Bronchial epithelial cell (primary cell): ENCODE data around the gene DEFB125. TPM values are rescaled to one million over a fixed set of nuclear protein-coding genes. Genes with fewer than 3 reads are reported as not detected.

ENCODE experiments used
- DNase-seq: peaks from one replicate; pipeline ENCODE4 v3.0.0-alpha.2; 2010; ENCODE audit warnings: low read depth
- FAIRE-seq: peaks from 2 replicates; lab custom pipeline; 2011; peaks lifted over from hg19 to GRCh38; lab: Jason Lieb, UNC
- H3K27me3 ChIP-seq: 2 replicates; pipeline ENCODE4 v1.5.1; 2011; ENCODE audit warnings: low read length; ENCODE audit not compliant: control insufficient read depth, insufficient read depth
- H3K36me3 ChIP-seq: 2 replicates; pipeline ENCODE4 v1.5.1; 2011; ENCODE audit warnings: low read length; ENCODE audit not compliant: control insufficient read depth, insufficient read depth
- H3K4me3 ChIP-seq: 2 replicates; pipeline ENCODE4 v1.5.1; 2011; ENCODE audit warnings: mild to moderate bottlenecking, low read depth, low read length, control low read depth
- total RNA-seq: library from RNA; depleted of rRNA; stranded (reverse); fragments of >200 nt; gene quantifications from 2 replicates; pipeline ENCODE4 v1.2.1, GENCODE V29; 2014
- TF ChIP-seq, protein P1 (sequence below): IDR thresholded peaks from 2 replicates; pipeline ENCODE4 v1.5.1; 2011; ENCODE audit warnings: mild to moderate bottlenecking, moderate library complexity, low read length, control low read depth, inconsistent platforms; ENCODE audit not compliant: insufficient read depth, severe bottlenecking

The DEFB125 gene
- total RNA-seq, 1 donor from 2014 or later, result not detected

DNA sequence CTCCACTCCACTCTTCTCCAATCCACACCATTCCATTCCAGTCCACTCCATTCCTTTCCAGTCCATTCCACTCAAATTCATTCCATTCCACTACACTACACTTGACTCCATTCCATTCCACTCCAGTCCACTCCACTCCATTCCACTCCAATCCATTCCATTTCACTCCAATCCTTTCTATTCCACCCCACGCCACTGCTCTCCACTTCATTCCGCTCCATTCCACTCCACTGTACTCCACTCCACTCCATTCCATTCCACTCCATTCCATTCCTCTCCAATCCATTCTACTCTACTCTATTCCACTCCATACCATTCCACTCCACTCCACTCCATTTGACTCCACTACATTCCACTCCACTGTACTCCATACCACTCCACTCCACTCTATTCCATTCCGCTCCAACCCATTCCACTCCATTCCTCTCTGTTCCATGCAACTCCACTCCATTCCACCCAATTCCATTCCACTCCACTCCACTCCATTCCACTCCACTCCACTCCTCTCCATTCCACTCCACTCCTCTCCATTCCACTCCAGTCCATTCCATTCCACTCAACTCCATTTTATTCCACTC lies 23.4 kb upstream of the DEFB125 start:
- H3K27me3 ChIP-seq, result no peaks in the 10 kb centered on the region
- H3K4me3 ChIP-seq, result no peak overlapping the region
- FAIRE-seq (no peak), DNase-seq (no peak)
- no peaks in the 10 kb centered on the region for H3K36me3 ChIP-seq
- TF ChIP-seq, protein P1, sequence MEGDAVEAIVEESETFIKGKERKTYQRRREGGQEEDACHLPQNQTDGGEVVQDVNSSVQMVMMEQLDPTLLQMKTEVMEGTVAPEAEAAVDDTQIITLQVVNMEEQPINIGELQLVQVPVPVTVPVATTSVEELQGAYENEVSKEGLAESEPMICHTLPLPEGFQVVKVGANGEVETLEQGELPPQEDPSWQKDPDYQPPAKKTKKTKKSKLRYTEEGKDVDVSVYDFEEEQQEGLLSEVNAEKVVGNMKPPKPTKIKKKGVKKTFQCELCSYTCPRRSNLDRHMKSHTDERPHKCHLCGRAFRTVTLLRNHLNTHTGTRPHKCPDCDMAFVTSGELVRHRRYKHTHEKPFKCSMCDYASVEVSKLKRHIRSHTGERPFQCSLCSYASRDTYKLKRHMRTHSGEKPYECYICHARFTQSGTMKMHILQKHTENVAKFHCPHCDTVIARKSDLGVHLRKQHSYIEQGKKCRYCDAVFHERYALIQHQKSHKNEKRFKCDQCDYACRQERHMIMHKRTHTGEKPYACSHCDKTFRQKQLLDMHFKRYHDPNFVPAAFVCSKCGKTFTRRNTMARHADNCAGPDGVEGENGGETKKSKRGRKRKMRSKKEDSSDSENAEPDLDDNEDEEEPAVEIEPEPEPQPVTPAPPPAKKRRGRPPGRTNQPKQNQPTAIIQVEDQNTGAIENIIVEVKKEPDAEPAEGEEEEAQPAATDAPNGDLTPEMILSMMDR, result no peak

GRCh38 chr20:64766-65322 lies 22.6 kb upstream of the DEFB125 start:
- H3K4me3 ChIP-seq, result no peak overlapping the region
- DNase-seq, result no peak
- no peak for FAIRE-seq

DNA sequence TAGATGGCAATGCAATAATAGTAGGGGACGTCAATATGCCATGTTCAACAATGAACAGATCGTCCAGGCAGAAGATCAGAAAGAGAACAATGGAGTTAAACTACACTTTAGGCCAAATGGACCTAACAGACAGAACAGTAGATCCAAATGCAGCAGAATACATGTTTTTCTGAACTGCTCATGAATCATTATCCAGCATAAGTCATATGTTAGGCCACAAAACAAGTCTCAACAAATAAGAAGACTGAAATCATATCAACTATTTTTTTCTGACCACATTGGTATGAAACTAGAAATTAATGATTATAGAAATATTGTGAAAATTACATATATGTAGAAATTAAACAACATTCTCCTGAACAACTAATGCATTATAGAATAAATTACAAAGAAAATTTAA lies 10.2 kb upstream of the DEFB125 start:
- no peak for FAIRE-seq
- Histone ChIP-seq H3K27me3 (no peaks in the 10 kb centered on the region), H3K36me3 (no peaks in the 10 kb centered on the region), H3K4me3 (no peak overlapping the region)
- peak; percentile 84 for DNase-seq
- TF ChIP-seq, protein P1, result no peak

More at GRCh38 chr20:64766-65322, 22.6 kb upstream of the DEFB125 start:
- TF ChIP-seq, protein P1, result no peak
- H3K36me3 ChIP-seq, result no peaks in the 10 kb centered on the region
- no peaks in the 10 kb centered on the region for H3K27me3 ChIP-seq

DNA sequence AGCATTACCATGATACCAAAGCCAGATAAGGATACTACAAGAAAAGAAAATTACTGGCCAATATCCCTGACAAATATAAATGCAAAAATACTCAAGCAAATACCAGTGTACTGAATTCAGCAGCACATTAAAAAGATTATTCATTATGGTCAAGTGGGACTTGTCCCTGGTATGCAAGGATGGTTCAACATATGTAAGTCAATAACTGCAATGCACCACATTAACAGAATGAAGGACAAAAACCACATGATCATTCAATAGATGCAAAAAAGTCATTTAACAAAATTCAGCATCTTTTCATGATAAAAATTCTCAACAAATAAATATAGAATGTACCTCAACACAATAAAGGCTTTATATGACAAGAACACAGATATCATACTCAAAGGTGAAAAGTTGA lies 9.1 kb upstream of the DEFB125 start:
- TF ChIP-seq, protein P1, result no peak
- FAIRE-seq (no peak), DNase-seq (no peak)
- no peak overlapping the region for H3K4me3 ChIP-seq
- no peaks in the 10 kb centered on the region for H3K36me3 ChIP-seq
- no peaks in the 10 kb centered on the region for H3K27me3 ChIP-seq

- no peaks in the 10 kb centered on the region for H3K27me3 ChIP-seq
- H3K36me3 ChIP-seq, result no peaks in the 10 kb centered on the region
- no peak overlapping the region for H3K4me3 ChIP-seq
- TF ChIP-seq, protein P1, result no peak
- DNase-seq (no peak), FAIRE-seq (no peak)
Observed at GRCh38 chr20:79565-79964, 7.9 kb upstream of the DEFB125 start.

DNA sequence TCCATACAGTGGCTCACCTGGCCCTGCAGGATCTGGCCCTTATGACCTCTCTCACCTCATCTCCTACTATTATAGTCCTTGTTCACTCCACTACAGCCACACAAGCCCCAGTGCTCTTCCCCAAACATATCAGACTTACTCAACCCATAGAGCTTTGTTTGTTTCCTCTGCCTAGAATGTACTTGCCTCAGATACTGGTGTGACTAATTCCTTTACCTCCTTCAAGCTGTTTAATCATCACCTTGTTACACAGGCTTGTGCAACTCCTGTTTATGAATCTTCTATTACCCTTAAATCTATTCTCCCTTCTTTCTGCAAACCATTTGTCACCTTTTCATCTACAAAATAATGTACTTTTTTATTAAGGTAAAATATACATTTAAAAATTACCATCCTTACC lies 3.2 kb downstream of the DEFB125 start:
- Histone ChIP-seq H3K36me3 (no peaks in the 10 kb centered on the region), H3K27me3 (no peaks in the 10 kb centered on the region), H3K4me3 (no peak overlapping the region)
- DNase-seq (peak; percentile 92), FAIRE-seq (no peak)
- TF ChIP-seq, protein P1, result no peak
